Esophagus muscularis mucosa (tissue), 4 donors: ENCODE data around the gene XRCC1. TPM values are rescaled to one million over a fixed set of nuclear protein-coding genes. Genes with fewer than 3 reads are reported as not detected.

Experiments
- DNase-seq: peaks from one replicate; pipeline ENCODE4 v3.0.0-alpha.2; 2017; ENCODE audit errors: extremely low spot score
- H3K27ac ChIP-seq, 4 donors: fragments of 200-600 bp; sonication (generic); replicated peaks in 1 of 4; 1 replicate in 3 of 4; 2 replicates in 1 of 4; pipeline ENCODE4 v1.5.1; 2016 to 2019; ENCODE audit warnings: mild to moderate bottlenecking in 1 of 4
- H3K27me3 ChIP-seq, 4 donors: fragments of 200-600 bp; sonication (generic); one replicate each; pipeline versions ENCODE4 v1.5.1 to v1.6.0; 2016 to 2019
- H3K36me3 ChIP-seq, 4 donors: fragments of 200-600 bp; sonication (generic); one replicate each; pipeline ENCODE4 v1.5.1; 2016 to 2019
- H3K4me1 ChIP-seq, 4 donors: fragments of 200-600 bp; sonication (generic); one replicate each; pipeline ENCODE4 v1.5.1; 2016 to 2019
- H3K4me3 ChIP-seq, 4 donors: fragments of 200-600 bp; sonication (generic); 1 replicate in 2 of 4; 2 replicates in 2 of 4; pipeline ENCODE4 v1.5.1; 2016 to 2019; ENCODE audit warnings: mild to moderate bottlenecking in 4 of 4, moderate library complexity in 1 of 4
- H3K9me3 ChIP-seq, 4 donors: fragments of 200-600 bp; sonication (generic); 1 replicate in 3 of 4; 2 replicates in 1 of 4; pipeline ENCODE4 v1.5.1; 2016 to 2019
- EP300 ChIP-seq: sonication (generic); formaldehyde crosslinking; IDR thresholded peaks from one replicate; pipeline ENCODE4 v1.6.1; 2017; ENCODE audit warnings: antibody characterized with exemption
- POLR2A ChIP-seq: fragments of 450-650 bp; IDR thresholded peaks from one replicate; pipeline ENCODE4 v1.6.1; 2017; ENCODE audit warnings: antibody characterized with exemption, moderate library complexity, mild to moderate bottlenecking, low read depth
- POLR2AphosphoS5 ChIP-seq, 2 donors: sonication (generic); formaldehyde crosslinking; IDR thresholded peaks; one replicate each; pipeline ENCODE4 v1.6.1; 2017; ENCODE audit warnings: antibody characterized with exemption in 2 of 2
- WGBS: methylation state at CpG from one replicate; pipeline ENCODE4 v1.1.5; 2018; 5-methylcytosine and 5-hydroxymethylcytosine counted together
- intact Hi-C: fragments of 100-400 bp; cut with DNase I; formaldehyde crosslinking; loops from one replicate; pipeline ENCODE4 v1.15.1; 2023
- total RNA-seq, 4 donors: library from RNA; depleted of rRNA; stranded (reverse); fragments of >200 nt; gene quantifications; one replicate each; pipeline versions ENCODE4 v1.1.0 to v1.2.1, GENCODE V29; 2016
- TF ChIP-seq, protein P1 (sequence below), 3 experiments: fragments of 200-600 bp in 2 of 3; fragments of 450-650 bp in 1 of 3; sonication (generic) in 2 of 3; IDR thresholded peaks; one replicate each; pipeline ENCODE4 v1.5.1; 2017 to 2019; ENCODE audit warnings: antibody characterized with exemption in 3 of 3, mild to moderate bottlenecking in 2 of 3, moderate library complexity in 1 of 3

The XRCC1 gene
- total RNA-seq, 4 donors from 2014 or later: 21.2 to 27.2 (median 24.4) TPM

DNA sequence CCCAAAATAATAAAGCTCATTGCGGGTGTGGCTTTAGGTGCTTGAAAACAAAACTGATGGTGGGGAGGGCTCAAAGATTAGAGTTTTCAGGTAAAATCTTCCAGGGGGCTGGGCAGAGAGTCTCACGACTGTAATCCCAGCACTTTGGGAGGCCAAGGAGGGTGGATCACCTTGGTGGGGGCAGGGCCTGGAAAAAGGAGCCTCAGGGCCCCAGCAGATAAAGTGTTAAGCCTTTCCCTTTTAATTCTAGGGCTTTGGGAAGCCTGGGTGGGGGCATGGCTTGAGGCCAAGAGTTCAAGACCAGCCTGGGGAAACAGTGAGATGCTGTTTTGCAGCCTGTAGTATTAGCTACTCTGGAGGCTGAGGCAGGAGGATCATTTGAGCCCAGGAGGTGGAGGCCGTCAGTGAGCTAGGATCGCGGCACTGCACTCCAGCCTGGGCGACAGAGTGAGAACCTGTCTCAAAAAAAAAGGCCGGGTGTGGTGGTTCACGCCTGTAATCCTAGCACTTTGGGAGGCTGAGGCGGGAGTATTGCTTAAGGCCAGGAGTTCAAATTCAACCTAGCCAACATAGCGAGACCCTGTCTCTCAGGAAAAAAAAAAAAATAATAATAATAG lies 18.9 kb upstream of the XRCC1 start:
- intact Hi-C loops: loop anchor here (2.0 kb wide), 1 partner anchor 17 kb away; no protein-coding TSS in a partner anchor
- DNase-seq: no peak

DNA sequence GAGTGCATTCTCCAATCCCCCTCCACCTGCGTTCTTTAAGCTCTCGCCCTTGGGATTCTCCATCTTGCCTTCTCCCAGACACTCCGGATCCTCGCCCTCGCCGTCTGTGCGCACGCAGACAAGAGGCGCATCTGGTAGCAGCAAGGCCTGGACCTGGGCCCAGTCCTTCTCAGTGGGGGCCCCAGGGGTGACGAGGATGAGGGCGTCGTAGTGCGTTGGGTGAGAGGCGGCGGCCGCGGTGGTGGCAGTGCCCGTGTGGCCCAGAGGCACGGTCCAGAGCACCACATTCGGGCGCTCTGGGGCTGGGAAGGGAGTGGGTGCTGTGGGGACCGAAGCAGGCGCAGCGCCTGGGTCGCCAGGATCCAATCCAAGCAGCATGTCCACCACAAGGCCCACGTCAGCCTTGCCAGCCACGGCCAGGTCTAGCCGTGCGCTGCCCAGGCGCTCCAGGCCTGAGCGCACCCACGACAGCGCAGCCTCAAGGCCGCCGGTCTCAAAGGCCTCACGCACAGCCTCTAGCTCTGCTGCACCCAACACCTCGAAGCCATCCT lies 17.5 kb upstream of the XRCC1 start:
- no peak for TF ChIP-seq EP300
- TF ChIP-seq POLR2AphosphoS5 (IDR thresholded peaks at IDR 0.05): no peak
- no peak for TF ChIP-seq POLR2A
- TF ChIP-seq, protein P1, sequence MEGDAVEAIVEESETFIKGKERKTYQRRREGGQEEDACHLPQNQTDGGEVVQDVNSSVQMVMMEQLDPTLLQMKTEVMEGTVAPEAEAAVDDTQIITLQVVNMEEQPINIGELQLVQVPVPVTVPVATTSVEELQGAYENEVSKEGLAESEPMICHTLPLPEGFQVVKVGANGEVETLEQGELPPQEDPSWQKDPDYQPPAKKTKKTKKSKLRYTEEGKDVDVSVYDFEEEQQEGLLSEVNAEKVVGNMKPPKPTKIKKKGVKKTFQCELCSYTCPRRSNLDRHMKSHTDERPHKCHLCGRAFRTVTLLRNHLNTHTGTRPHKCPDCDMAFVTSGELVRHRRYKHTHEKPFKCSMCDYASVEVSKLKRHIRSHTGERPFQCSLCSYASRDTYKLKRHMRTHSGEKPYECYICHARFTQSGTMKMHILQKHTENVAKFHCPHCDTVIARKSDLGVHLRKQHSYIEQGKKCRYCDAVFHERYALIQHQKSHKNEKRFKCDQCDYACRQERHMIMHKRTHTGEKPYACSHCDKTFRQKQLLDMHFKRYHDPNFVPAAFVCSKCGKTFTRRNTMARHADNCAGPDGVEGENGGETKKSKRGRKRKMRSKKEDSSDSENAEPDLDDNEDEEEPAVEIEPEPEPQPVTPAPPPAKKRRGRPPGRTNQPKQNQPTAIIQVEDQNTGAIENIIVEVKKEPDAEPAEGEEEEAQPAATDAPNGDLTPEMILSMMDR (IDR thresholded peaks at IDR 0.05): no peak
- intact Hi-C loops: no loop called here
- Histone ChIP-seq H3K4me1 (peaks cover 32 to 53% (median 44%) of the 10 kb centered on the region in 4 donors), H3K9me3 (no peaks in the 10 kb centered on the region), H3K27ac (no peak overlapping the region), H3K4me3 (no peak overlapping the region), H3K36me3 (peaks cover 27 to 65% (median 48%) of the 10 kb centered on the region in 4 donors), H3K27me3 (no peaks in the 10 kb centered on the region)
- WGBS: 97% methylated on average over 30 of the region's 37 CpGs
- no peak for DNase-seq

More for the DNA sequence above, 18.9 kb upstream of the XRCC1 start:
- Histone ChIP-seq H3K4me1 (peaks cover 33 to 59% (median 49%) of the 10 kb centered on the region in 4 donors), H3K9me3 (no peaks in the 10 kb centered on the region), H3K27me3 (no peaks in the 10 kb centered on the region), H3K36me3 (peaks cover 27 to 66% (median 53%) of the 10 kb centered on the region in 4 donors), H3K4me3 (peak overlapping the region; percentile 58 to 71 (median 70)), H3K27ac (peak overlapping the region; percentile 88 to 98 (median 94))
- TF ChIP-seq EP300 (no peak), POLR2AphosphoS5 (IDR thresholded peaks at IDR 0.05) (no peak), POLR2A (no peak)
- TF ChIP-seq, protein P1 (IDR thresholded peaks at IDR 0.05): no peak
- WGBS: 86% methylated on average over 10 of the region's 10 CpGs

DNA sequence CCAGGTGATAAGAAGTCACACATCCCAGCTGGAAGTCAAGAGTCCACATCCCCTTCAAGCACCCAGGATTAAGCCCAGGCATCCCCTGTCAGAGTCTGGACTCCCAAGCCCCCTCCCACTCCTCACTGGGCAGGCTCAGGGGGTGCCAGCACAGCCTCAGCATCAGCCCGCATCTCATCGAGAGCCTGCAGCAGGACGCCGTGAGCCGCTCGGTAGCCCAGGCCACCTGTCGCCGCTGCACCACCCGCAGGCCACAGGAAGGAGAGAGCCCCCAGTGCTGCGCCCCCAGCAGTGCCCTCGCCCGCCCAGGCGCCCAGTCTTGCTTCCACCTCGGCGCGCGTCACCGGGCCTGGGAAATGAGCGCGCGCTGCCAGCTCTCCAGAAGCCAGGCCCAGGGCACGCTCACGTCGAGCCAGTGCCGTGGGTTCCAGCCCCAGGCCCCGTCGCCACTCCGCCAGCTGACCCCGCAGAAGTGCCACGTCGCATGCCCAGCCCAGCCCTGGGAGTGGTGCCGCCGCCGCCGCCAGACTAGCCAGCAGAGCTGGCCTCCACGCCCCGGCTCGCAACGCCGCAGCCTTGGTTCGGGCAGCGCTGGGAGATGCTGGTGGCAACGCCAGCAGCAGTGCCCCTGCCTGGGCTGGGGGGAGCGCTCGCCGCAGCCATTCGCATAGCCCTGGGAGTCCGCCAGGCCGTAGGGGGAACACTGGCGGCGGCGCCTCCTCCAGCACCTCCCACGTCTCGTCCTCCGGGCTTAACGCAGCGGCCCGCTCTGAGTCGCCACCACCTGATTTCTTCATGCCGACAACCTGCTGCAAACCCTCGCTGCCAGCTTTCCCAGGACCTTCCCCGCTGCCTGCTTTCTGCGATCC lies 16.8 kb upstream of the XRCC1 start:
- Histone ChIP-seq H3K36me3 (peaks cover 27 to 65% (median 48%) of the 10 kb centered on the region in 4 donors), H3K27ac (no peak overlapping the region), H3K4me3 (no peak overlapping the region), H3K4me1 (peaks cover 24 to 46% (median 36%) of the 10 kb centered on the region in 4 donors), H3K27me3 (no peaks in the 10 kb centered on the region), H3K9me3 (no peaks in the 10 kb centered on the region)
- TF ChIP-seq, protein P1 (IDR thresholded peaks at IDR 0.05): no peak
- TF ChIP-seq EP300 (no peak), POLR2AphosphoS5 (IDR thresholded peaks at IDR 0.05) (no peak), POLR2A (no peak)
- no peak for DNase-seq
- 94% methylated on average over 38 of the region's 63 CpGs for WGBS
- intact Hi-C loops: no loop called here

DNA sequence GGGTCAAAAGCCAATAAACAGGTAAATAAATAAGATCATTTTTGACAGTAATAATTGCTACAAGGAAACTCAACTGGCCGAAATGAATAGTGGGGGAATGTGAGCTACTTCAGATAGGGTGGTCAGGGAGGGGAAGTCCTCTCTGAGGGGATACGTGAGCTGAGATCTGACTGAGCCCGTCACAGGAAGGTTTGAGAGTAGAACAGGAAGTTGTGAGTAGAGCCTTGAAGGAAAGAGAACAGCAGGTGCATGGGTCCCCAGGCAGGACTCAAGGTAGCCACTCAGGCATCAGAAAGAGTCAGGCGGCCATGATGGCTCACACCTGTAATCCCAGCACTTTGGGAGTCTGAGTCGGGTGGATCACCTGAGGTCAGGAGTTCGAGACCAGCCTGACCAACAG lies 14.4 kb upstream of the XRCC1 start:
- Histone ChIP-seq H3K4me3 (no peak overlapping the region), H3K9me3 (no peaks in the 10 kb centered on the region), H3K4me1 (peaks cover 14 to 29% (median 21%) of the 10 kb centered on the region in 4 donors), H3K27ac (no peak overlapping the region), H3K36me3 (peaks cover 27 to 88% (median 52%) of the 10 kb centered on the region in 4 donors), H3K27me3 (no peaks in the 10 kb centered on the region)
- no peak for TF ChIP-seq POLR2A
- TF ChIP-seq, protein P1 (IDR thresholded peaks at IDR 0.05): no peak
- TF ChIP-seq POLR2AphosphoS5 (IDR thresholded peaks at IDR 0.05): no peak
- TF ChIP-seq EP300: no peak
- DNase-seq: no peak
- intact Hi-C loops: no loop called here
- 85% methylated on average over 6 of the region's 6 CpGs for WGBS
